GM12875 (cell line): ENCODE data around the gene GSX1.
"Not testable (repeated sequence)": the region's sequence is repeated elsewhere in the genome, so short reads cannot be mapped to it uniquely, and the experiment has no call there.

Experiments used
- H3K4me3 ChIP-seq: one replicate; pipeline ENCODE4 v1.5.1; 2011; ENCODE audit warnings: low read depth, low read length, control low read depth
- CTCF ChIP-seq: IDR thresholded peaks from 2 replicates; pipeline ENCODE4 v1.5.1; 2011; ENCODE audit warnings: low read depth, mild to moderate bottlenecking, control low read depth, inconsistent platforms, low read length, moderate library complexity, borderline replicate concordance; ENCODE audit not compliant: insufficient read depth

The GSX1 gene

GRCh38 chr13:27792393-27793218 is at the start of gene GSX1:
Gene GSX1 (plus strand): TSS chr13:27792483. CDS start chr13:27792691, 208 bp downstream.
- no peak for TF ChIP-seq CTCF
- H3K4me3 ChIP-seq, result no peak within 1 kb of the TSS

GRCh38 chr13:27744801-27745200 is 47.5 kb upstream of the GSX1 start:
- no peak for TF ChIP-seq CTCF
- H3K4me3 ChIP-seq, result no peak overlapping the region

GRCh38 chr13:27745301-27745700 is 47.0 kb upstream of the GSX1 start:
- TF ChIP-seq CTCF, result no peak
- H3K4me3 ChIP-seq, result no peak overlapping the region

GRCh38 chr13:27748143-27748542 is 44.1 kb upstream of the GSX1 start:
- not testable (repeated sequence) for H3K4me3 ChIP-seq

GRCh38 chr13:27751953-27752532 is 40.2 kb upstream of the GSX1 start:
- TF ChIP-seq CTCF, result no peak
- no peak overlapping the region for H3K4me3 ChIP-seq

GRCh38 chr13:27765650-27766049 is 26.6 kb upstream of the GSX1 start:
- no peak overlapping the region for H3K4me3 ChIP-seq
- no peak for TF ChIP-seq CTCF

- peak; percentile 58; the same call in 1 of the 2 replicates for TF ChIP-seq CTCF
- H3K4me3 ChIP-seq, result no peak overlapping the region
Measured at GRCh38 chr13:27770809-27771208, 21.5 kb upstream of the GSX1 start.
